Measurements from ENCODE around the gene LRRC37B. TPM values are rescaled to one million over a fixed set of nuclear protein-coding genes. Genes with fewer than 3 reads are reported as not detected.
"Not testable (repeated sequence)": the region's sequence is repeated elsewhere in the genome, so short reads cannot be mapped to it uniquely, and the experiment has no call there.

LRRC37B gene
- total and polyA plus RNA-seq, 2 of the 13 experiments (the other 11 are each of a cell fraction or from before 2014, with no cell fraction given), result 8.7 to 8.8 TPM

DNA sequence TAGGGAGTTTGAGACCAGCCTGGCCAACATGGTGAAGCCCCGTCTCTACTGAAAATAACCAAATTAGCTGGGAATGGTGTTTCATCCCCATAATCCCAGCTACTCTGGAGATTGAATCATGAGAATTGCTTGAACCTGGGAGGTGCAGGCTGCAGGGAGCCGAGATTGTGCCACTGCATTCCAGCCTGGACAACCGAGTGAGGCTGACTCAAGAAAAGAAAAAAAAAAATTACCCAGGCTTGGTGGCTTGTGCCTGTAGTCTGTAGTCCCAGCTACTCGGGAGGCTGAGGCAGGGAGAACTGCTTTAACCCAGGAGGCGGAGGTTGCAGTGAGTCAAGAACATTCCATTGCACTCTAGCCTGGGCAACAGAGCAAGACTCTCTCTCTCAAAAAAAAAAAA is 36.8 kb upstream of the LRRC37B start:
- in situ Hi-C loops (cut with HindIII; ENCODE audit: extremely low pct_ligation_motif_present, low pct_unique_long_range_greater_than_20kb), result loop anchor here (25.0 kb wide), 1 partner anchor 108 kb away; the partner anchor contains the start of gene COPRS
- H3K4me1 ChIP-seq (ENCODE audit: insufficient read depth, low read length); H3K9me3 ChIP-seq (ENCODE audit: low read length); H3K4me3 ChIP-seq (replicated peaks in 1 of 3; ENCODE audit: insufficient read depth in 1 of 3, low read depth in 2 of 3, low read length in 3 of 3); POLR2A ChIA-PET; BruUV-seq (replicated peaks); H3K36me3 ChIP-seq (replicated peaks in 1 of 2; ENCODE audit: control insufficient read depth in 1 of 2, insufficient read depth in 2 of 2, low read length in 2 of 2); ATAC-seq; H3K27me3 ChIP-seq (ENCODE audit: control insufficient read depth in 1 of 2, insufficient read depth in 2 of 2, low read length in 2 of 2); H3K27ac ChIP-seq (ENCODE audit: extremely low read length, insufficient read depth, low read length); H4K20me1 ChIP-seq (ENCODE audit: insufficient read depth, low read length); DNase-seq (ENCODE audit: low spot score); H3K9ac ChIP-seq (ENCODE audit: insufficient read depth, low read depth, low read length); intact Hi-C loops (cut with micrococcal nuclease; ENCODE audit: unreplicated experiment); H2AFZ ChIP-seq (ENCODE audit: low read length); FAIRE-seq; CTCF ChIA-PET (ENCODE audit: low intra/inter-chr PET ratio, low total read pairs); H3K4me2 ChIP-seq (ENCODE audit: low read depth, low read length); H3K79me2 ChIP-seq (ENCODE audit: insufficient read depth, low read length): not testable (repeated sequence)
- 88% methylated on average over 4 of the region's 5 CpGs for WGBS (ENCODE audit: low lambda C conversion rate)

DNA sequence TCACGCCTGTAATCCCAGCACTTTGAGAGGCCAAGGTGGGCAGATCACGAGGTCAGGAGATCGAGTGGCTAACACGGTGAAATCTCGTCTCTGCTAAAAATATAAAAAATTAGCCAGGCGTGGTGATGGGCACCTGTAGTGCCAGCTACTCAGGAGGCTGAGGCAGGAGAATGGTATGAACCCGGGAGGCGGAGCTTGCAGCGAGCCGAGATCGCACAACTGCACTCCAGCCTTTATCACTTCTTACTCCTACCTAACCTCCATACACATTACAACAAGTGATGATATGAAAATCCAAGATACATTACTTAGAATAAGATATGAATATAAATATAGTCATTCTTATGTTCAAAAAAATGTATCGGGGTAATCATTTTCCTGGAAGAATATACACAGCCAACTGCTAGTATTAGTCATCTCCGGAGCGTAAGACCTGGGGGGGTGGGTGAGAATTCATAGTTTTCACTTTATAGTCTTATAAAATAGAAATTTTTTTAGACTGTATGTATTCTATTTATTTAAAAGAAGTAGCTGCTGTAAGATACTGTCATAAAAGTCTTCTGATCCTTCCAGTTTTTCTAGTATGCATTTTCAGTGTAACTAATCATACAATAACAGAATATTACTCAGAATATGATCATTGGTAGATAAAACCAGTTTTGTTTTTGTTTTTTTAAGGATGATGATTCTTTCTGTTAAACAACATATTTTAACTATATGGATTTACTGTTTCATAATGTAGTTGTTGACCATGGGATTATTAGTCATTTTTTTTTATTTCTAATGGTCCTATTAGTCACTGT is 32.7 kb upstream of the LRRC37B start:
- H4K20me1 ChIP-seq (ENCODE audit: insufficient read depth, low read length); H3K27me3 ChIP-seq (ENCODE audit: control insufficient read depth in 1 of 2, insufficient read depth in 2 of 2, low read length in 2 of 2); H3K9me3 ChIP-seq (ENCODE audit: low read length); H3K79me2 ChIP-seq (ENCODE audit: insufficient read depth, low read length); H3K27ac ChIP-seq (ENCODE audit: extremely low read length, insufficient read depth, low read length); CTCF ChIA-PET (ENCODE audit: low intra/inter-chr PET ratio, low total read pairs); intact Hi-C loops (cut with micrococcal nuclease; ENCODE audit: unreplicated experiment); FAIRE-seq; POLR2A ChIA-PET; H3K4me1 ChIP-seq (ENCODE audit: insufficient read depth, low read length); H2AFZ ChIP-seq (ENCODE audit: low read length); ATAC-seq; H3K4me2 ChIP-seq (ENCODE audit: low read depth, low read length); BruUV-seq (replicated peaks); H3K4me3 ChIP-seq (replicated peaks in 1 of 3; ENCODE audit: insufficient read depth in 1 of 3, low read depth in 2 of 3, low read length in 3 of 3); DNase-seq (ENCODE audit: low spot score); H3K9ac ChIP-seq (ENCODE audit: insufficient read depth, low read depth, low read length): not testable (repeated sequence)
- peaks cover 2 to 12% of the 10 kb centered on the region in 2 experiments; a peak in 2 of 5 replicates for H3K36me3 ChIP-seq (replicated peaks in 1 of 2; ENCODE audit: control insufficient read depth in 1 of 2, insufficient read depth in 2 of 2, low read length in 2 of 2)
- WGBS (ENCODE audit: low lambda C conversion rate), result 98% methylated on average over 14 of the region's 14 CpGs
- in situ Hi-C loops (cut with HindIII; ENCODE audit: extremely low pct_ligation_motif_present, low pct_unique_long_range_greater_than_20kb), result loop anchor here (25.0 kb wide), 1 partner anchor 112 kb away; the partner anchor contains the start of gene COPRS

DNA sequence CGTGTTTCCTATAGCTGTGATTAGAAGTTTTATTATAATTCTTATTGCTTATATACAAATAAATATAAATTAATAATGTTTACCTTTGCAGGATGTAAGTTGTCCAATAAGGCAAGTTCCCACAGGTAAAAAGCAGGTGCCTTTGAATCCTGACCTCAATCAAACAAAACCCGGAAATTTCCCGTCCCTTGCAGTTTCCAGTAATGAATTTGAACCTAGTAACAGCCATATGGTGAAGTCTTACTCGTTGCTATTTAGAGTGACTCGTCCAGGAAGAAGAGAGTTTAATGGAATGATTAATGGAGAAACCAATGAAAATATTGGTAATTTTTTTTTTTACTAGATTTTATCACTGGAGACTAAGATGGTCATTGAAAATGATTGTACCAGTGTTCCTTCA is 31.8 kb upstream of the LRRC37B start:
- H3K27me3 ChIP-seq (ENCODE audit: control insufficient read depth in 1 of 2, insufficient read depth in 2 of 2, low read length in 2 of 2); H3K4me1 ChIP-seq (ENCODE audit: insufficient read depth, low read length); H3K79me2 ChIP-seq (ENCODE audit: insufficient read depth, low read length); FAIRE-seq; H4K20me1 ChIP-seq (ENCODE audit: insufficient read depth, low read length); POLR2A ChIA-PET; H2AFZ ChIP-seq (ENCODE audit: low read length); in situ Hi-C loops (cut with HindIII; ENCODE audit: extremely low pct_ligation_motif_present, low pct_unique_long_range_greater_than_20kb); H3K9me3 ChIP-seq (ENCODE audit: low read length); CTCF ChIA-PET (ENCODE audit: low intra/inter-chr PET ratio, low total read pairs); H3K27ac ChIP-seq (ENCODE audit: extremely low read length, insufficient read depth, low read length); intact Hi-C loops (cut with micrococcal nuclease; ENCODE audit: unreplicated experiment); H3K4me3 ChIP-seq (replicated peaks in 1 of 3; ENCODE audit: insufficient read depth in 1 of 3, low read depth in 2 of 3, low read length in 3 of 3); BruUV-seq (replicated peaks); H3K4me2 ChIP-seq (ENCODE audit: low read depth, low read length); H3K9ac ChIP-seq (ENCODE audit: insufficient read depth, low read depth, low read length); DNase-seq (ENCODE audit: low spot score); ATAC-seq: not testable (repeated sequence)
- peaks cover 3 to 12% of the 10 kb centered on the region in 2 experiments; a peak in 1 of 5 replicates for H3K36me3 ChIP-seq (replicated peaks in 1 of 2; ENCODE audit: control insufficient read depth in 1 of 2, insufficient read depth in 2 of 2, low read length in 2 of 2)
- WGBS (ENCODE audit: low lambda C conversion rate), result 88% methylated on average over 5 of the region's 5 CpGs

DNA sequence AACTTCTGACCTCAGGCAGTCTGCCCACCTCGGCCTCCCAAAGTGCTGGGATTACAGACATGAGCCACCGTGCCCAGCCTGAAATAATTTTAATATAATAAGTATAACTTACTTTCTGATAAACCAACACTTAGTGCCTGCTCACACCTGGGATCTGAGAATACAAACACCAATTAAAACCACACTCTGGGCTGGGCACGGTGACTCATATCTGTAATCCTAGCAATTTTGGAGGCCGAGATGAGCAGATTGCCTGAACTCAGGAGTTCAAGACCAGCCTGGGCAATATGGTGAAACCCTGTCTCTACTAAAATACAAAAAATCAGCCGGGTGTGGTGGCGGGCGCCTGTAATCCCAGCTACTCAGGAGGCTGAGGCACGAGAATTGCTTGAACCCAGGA is 15.4 kb upstream of the LRRC37B start:
- H3K4me2 ChIP-seq (ENCODE audit: low read depth, low read length); BruUV-seq (replicated peaks); H3K27me3 ChIP-seq (ENCODE audit: control insufficient read depth in 1 of 2, insufficient read depth in 2 of 2, low read length in 2 of 2); H3K9ac ChIP-seq (ENCODE audit: insufficient read depth, low read depth, low read length); H3K4me1 ChIP-seq (ENCODE audit: insufficient read depth, low read length); H3K79me2 ChIP-seq (ENCODE audit: insufficient read depth, low read length); H4K20me1 ChIP-seq (ENCODE audit: insufficient read depth, low read length); in situ Hi-C loops (cut with HindIII; ENCODE audit: extremely low pct_ligation_motif_present, low pct_unique_long_range_greater_than_20kb); FAIRE-seq; H2AFZ ChIP-seq (ENCODE audit: low read length); H3K27ac ChIP-seq (ENCODE audit: extremely low read length, insufficient read depth, low read length); CTCF ChIA-PET (ENCODE audit: low intra/inter-chr PET ratio, low total read pairs); intact Hi-C loops (cut with micrococcal nuclease; ENCODE audit: unreplicated experiment); DNase-seq (ENCODE audit: low spot score); H3K9me3 ChIP-seq (ENCODE audit: low read length); H3K4me3 ChIP-seq (replicated peaks in 1 of 3; ENCODE audit: insufficient read depth in 1 of 3, low read depth in 2 of 3, low read length in 3 of 3); POLR2A ChIA-PET; ATAC-seq: not testable (repeated sequence)
- peaks cover 6 to 53% of the 10 kb centered on the region in 2 experiments; a peak in 4 of 5 replicates for H3K36me3 ChIP-seq (replicated peaks in 1 of 2; ENCODE audit: control insufficient read depth in 1 of 2, insufficient read depth in 2 of 2, low read length in 2 of 2)
- 97% methylated on average over 8 of the region's 8 CpGs for WGBS (ENCODE audit: low lambda C conversion rate)

All from HepG2 (cell line).